ENCODE results near the gene TEAD3. TPM values are rescaled to one million over a fixed set of nuclear protein-coding genes. Genes with fewer than 3 reads are reported as not detected.

TEAD3 gene
- total RNA-seq, 4 donors from 2014 or later = 58.3 to 122 (median 72.5) TPM

- ATAC-seq = no peak
- Histone ChIP-seq H3K27me3 (peaks cover 89% of the 10 kb centered on the region), H3K27ac (no peak overlapping the region), H3K4me1 (peaks cover 0 to 11% (median 0%) of the 10 kb centered on the region in 3 donors), H3K4me3 (no peak overlapping the region), H3K9me3 (no peaks in the 10 kb centered on the region), H3K36me3 (no peaks in the 10 kb centered on the region)
- TF ChIP-seq POLR2A (IDR thresholded peaks at IDR 0.05) (no peak), CTCF (IDR thresholded peaks at IDR 0.05) (no peak), POLR2AphosphoS5 (IDR thresholded peaks at IDR 0.05) (no peak)
- 78 to 85% methylated on average over 1 to 2 of the region's 2 CpGs for WGBS, 2 donors (ENCODE audit: low coverage in 1 of 2)
These were observed 10.3 kb upstream of the TEAD3 start for GRCh38 chr6:35507221-35507620.

GRCh38 chr6:35506536-35506935, 9.7 kb upstream of the TEAD3 start:
- Histone ChIP-seq H3K4me3 (no peak overlapping the region), H3K9me3 (no peaks in the 10 kb centered on the region), H3K36me3 (no peaks in the 10 kb centered on the region), H3K27ac (no peak overlapping the region), H3K27me3 (peaks cover 83% of the 10 kb centered on the region), H3K4me1 (peaks cover 0 to 4% (median 0%) of the 10 kb centered on the region in 3 donors)
- ATAC-seq = no peak
- 87 to 100% methylated on average over 2 to 3 of the region's 3 CpGs for WGBS, 2 donors (ENCODE audit: low coverage in 1 of 2)
- TF ChIP-seq POLR2AphosphoS5 (IDR thresholded peaks at IDR 0.05) = no peak
- TF ChIP-seq EP300 (IDR thresholded peaks at IDR 0.05) = no peak
- TF ChIP-seq CTCF (IDR thresholded peaks at IDR 0.05) = no peak
- TF ChIP-seq POLR2A (IDR thresholded peaks at IDR 0.05) = no peak

GRCh38 chr6:35505999-35506412, 9.1 kb upstream of the TEAD3 start:
- H3K27ac ChIP-seq = no peak overlapping the region
- ATAC-seq = no peak
- WGBS, 2 donors (ENCODE audit: low coverage in 1 of 2) = 20% methylated on average over 2 of the region's 21 CpGs; no CpG with 5 or more reads in 1 of the 2 donors
- H3K9me3 ChIP-seq = no peaks in the 10 kb centered on the region
- H3K27me3 ChIP-seq = peaks cover 77% of the 10 kb centered on the region
- no peak overlapping the region for H3K4me3 ChIP-seq
- H3K4me1 ChIP-seq = no peaks in the 10 kb centered on the region
- no peaks in the 10 kb centered on the region for H3K36me3 ChIP-seq
- no peak for TF ChIP-seq EP300 (IDR thresholded peaks at IDR 0.05)
- no peak for TF ChIP-seq POLR2A (IDR thresholded peaks at IDR 0.05)
- TF ChIP-seq CTCF (IDR thresholded peaks at IDR 0.05) = no peak
- no peak for TF ChIP-seq POLR2AphosphoS5 (IDR thresholded peaks at IDR 0.05)

GRCh38 chr6:35503534-35503933, 6.7 kb upstream of the TEAD3 start:
- Histone ChIP-seq H3K4me1 (peaks cover 0 to 5% (median under 1%) of the 10 kb centered on the region in 3 donors), H3K9me3 (no peaks in the 10 kb centered on the region), H3K36me3 (no peaks in the 10 kb centered on the region), H3K27me3 (peaks cover 53% of the 10 kb centered on the region), H3K27ac (no peak overlapping the region), H3K4me3 (no peak overlapping the region)
- WGBS, 2 donors (ENCODE audit: low coverage in 1 of 2) = 67% methylated on average over 3 of the region's 15 CpGs; no CpG with 5 or more reads in 1 of the 2 donors
- ATAC-seq = no peak
- no peak for TF ChIP-seq CTCF (IDR thresholded peaks at IDR 0.05)
- no peak for TF ChIP-seq EP300 (IDR thresholded peaks at IDR 0.05)

- Histone ChIP-seq H3K36me3 (no peaks in the 10 kb centered on the region), H3K27me3 (peaks cover 42% of the 10 kb centered on the region), H3K4me1 (peaks cover 0 to 18% (median 7%) of the 10 kb centered on the region in 3 donors), H3K4me3 (no peak overlapping the region), H3K27ac (no peak overlapping the region), H3K9me3 (no peaks in the 10 kb centered on the region)
- 92 to 100% methylated on average over 2 of the region's 2 CpGs for WGBS, 2 donors (ENCODE audit: low coverage in 1 of 2)
- TF ChIP-seq CTCF (IDR thresholded peaks at IDR 0.05) (no peak), POLR2A (IDR thresholded peaks at IDR 0.05) (no peak), EP300 (IDR thresholded peaks at IDR 0.05) (no peak), POLR2AphosphoS5 (IDR thresholded peaks at IDR 0.05) (no peak)
- ATAC-seq = no peak
These were observed 4.9 kb upstream of the TEAD3 start for GRCh38 chr6:35501784-35502183.
